HEK293 (cell line): Measurements from ENCODE around the gene FAM241A.

Experiments used
- CTCF ChIA-PET: fragments of 350-600 bp; formaldehyde crosslinking; extraction: SDS; loops from one replicate; lab custom pipeline; 2021; ENCODE audit warnings: antibody characterized with exemption; lab: Yijun Ruan, JAX
- POLR2A ChIA-PET: fragments of 300-600 bp; formaldehyde crosslinking; extraction: SDS; loops from one replicate; lab custom pipeline; 2020; ENCODE audit warnings: antibody characterized with exemption, inconsistent platforms; lab: Yijun Ruan, JAX
- H3K27ac ChIP-seq: fragments of 200-500 bp; sonication (Bioruptor generic); 2 replicates; pipeline ENCODE4 v1.5.1; 2014; ENCODE audit warnings: low read depth, low read length, control low read depth, inconsistent platforms; ENCODE audit errors: extremely low read depth
- H3K36me3 ChIP-seq, 2 experiments: fragments of 200-500 bp in 1 of 2; sonication (Bioruptor generic) in 1 of 2; 1 replicate in 1 of 2; 2 replicates in 1 of 2; pipeline ENCODE4 v1.5.1; 2014 to 2017; ENCODE audit warnings: inconsistent platforms in 2 of 2, low read length in 2 of 2; ENCODE audit not compliant: control insufficient read depth in 2 of 2, insufficient read depth in 1 of 2
- H3K4me1 ChIP-seq: fragments of 200-500 bp; sonication (Bioruptor generic); 2 replicates; pipeline ENCODE4 v1.5.1; 2014; ENCODE audit warnings: mild to moderate bottlenecking, low read length, inconsistent platforms; ENCODE audit not compliant: control insufficient read depth, insufficient read depth
- H3K4me3 ChIP-seq: 2 replicates; pipeline ENCODE4 v1.5.1; 2011; ENCODE audit warnings: low read depth, mild to moderate bottlenecking, control low read depth, low read length, moderate library complexity
- H3K9me3 ChIP-seq: fragments of 200-500 bp; sonication (Bioruptor generic); 2 replicates; pipeline ENCODE4 v1.5.1; 2014; ENCODE audit warnings: low read depth, low read length, inconsistent platforms; ENCODE audit not compliant: control insufficient read depth, insufficient read depth
- CTCF ChIP-seq: fragments of 450-650 bp; formaldehyde crosslinking; IDR thresholded peaks from 2 replicates; pipeline ENCODE4 v1.5.1; 2016; ENCODE audit warnings: missing biosample characterization, missing genetic modification characterization
- IKZF3 ChIP-seq: fragments of 450-650 bp; IDR thresholded peaks from 2 replicates; pipeline ENCODE4 v1.5.0; 2018; ENCODE audit warnings: missing biosample characterization, mild to moderate bottlenecking, missing genetic modification characterization, moderate library complexity
- KLF1 ChIP-seq: fragments of 450-650 bp; formaldehyde crosslinking; IDR thresholded peaks from 2 replicates; pipeline ENCODE4 v1.5.1; 2016; ENCODE audit warnings: missing biosample characterization, missing genetic modification characterization
- PRDM4 ChIP-seq: fragments of 450-650 bp; formaldehyde crosslinking; IDR thresholded peaks from 2 replicates; pipeline ENCODE4 v1.5.1; 2017; ENCODE audit warnings: missing biosample characterization, missing genetic modification characterization
- SP3 ChIP-seq: fragments of 450-650 bp; formaldehyde crosslinking; IDR thresholded peaks from 2 replicates; pipeline ENCODE4 v1.5.1; 2016; ENCODE audit warnings: missing biosample characterization, missing genetic modification characterization
- TSHZ1 ChIP-seq: fragments of 450-650 bp; formaldehyde crosslinking; IDR thresholded peaks from 2 replicates; pipeline ENCODE4 v1.5.1; 2016; ENCODE audit warnings: missing biosample characterization, missing genetic modification characterization, borderline replicate concordance
- ZBTB1 ChIP-seq: fragments of 450-650 bp; formaldehyde crosslinking; IDR thresholded peaks from 2 replicates; pipeline ENCODE4 v1.5.1; 2016; ENCODE audit warnings: missing biosample characterization, missing genetic modification characterization
- ZBTB21 ChIP-seq: fragments of 450-650 bp; formaldehyde crosslinking; IDR thresholded peaks from 2 replicates; pipeline ENCODE4 v1.5.1; 2017; ENCODE audit warnings: missing biosample characterization, missing genetic modification characterization
- ZFP3 ChIP-seq: fragments of 450-650 bp; formaldehyde crosslinking; IDR thresholded peaks from 2 replicates; pipeline ENCODE4 v1.5.1; 2016; ENCODE audit warnings: low read depth, missing biosample characterization, missing genetic modification characterization
- ZNF214 ChIP-seq: fragments of 450-650 bp; formaldehyde crosslinking; IDR thresholded peaks from 2 replicates; pipeline ENCODE4 v1.5.1; 2017; ENCODE audit warnings: missing biosample characterization, mild to moderate bottlenecking, missing genetic modification characterization, borderline replicate concordance
- ZNF239 ChIP-seq: fragments of 450-650 bp; formaldehyde crosslinking; IDR thresholded peaks from 2 replicates; pipeline ENCODE4 v1.5.1; 2016; ENCODE audit warnings: missing biosample characterization, missing genetic modification characterization
- ZNF26 ChIP-seq: fragments of 450-650 bp; formaldehyde crosslinking; IDR thresholded peaks from 2 replicates; pipeline ENCODE4 v1.5.1; 2016; ENCODE audit warnings: missing biosample characterization, missing genetic modification characterization
- ZNF280D ChIP-seq: fragments of 450-650 bp; formaldehyde crosslinking; IDR thresholded peaks from 2 replicates; pipeline ENCODE4 v1.5.1; 2016; ENCODE audit warnings: missing biosample characterization, missing genetic modification characterization
- ZNF341 ChIP-seq: fragments of 450-650 bp; formaldehyde crosslinking; IDR thresholded peaks from 2 replicates; pipeline ENCODE4; 2016; ENCODE audit warnings: low read depth, missing biosample characterization, missing genetic modification characterization
- ZNF571 ChIP-seq: fragments of 450-650 bp; formaldehyde crosslinking; IDR thresholded peaks from 2 replicates; pipeline ENCODE4 v1.5.0; 2017; ENCODE audit warnings: missing biosample characterization, missing genetic modification characterization
- ZNF629 ChIP-seq: fragments of 450-650 bp; formaldehyde crosslinking; IDR thresholded peaks from 2 replicates; pipeline ENCODE4 v1.5.1; 2017; ENCODE audit warnings: missing biosample characterization, missing genetic modification characterization
- ZNF654 ChIP-seq: fragments of 450-650 bp; formaldehyde crosslinking; IDR thresholded peaks from 2 replicates; pipeline ENCODE4 v1.5.1; 2016; ENCODE audit warnings: low read depth, missing biosample characterization, missing genetic modification characterization
- ZNF76 ChIP-seq: fragments of 450-650 bp; formaldehyde crosslinking; IDR thresholded peaks from 2 replicates; pipeline ENCODE4; 2016; ENCODE audit warnings: low read depth, missing biosample characterization, missing genetic modification characterization, borderline replicate concordance
- ZSCAN5A ChIP-seq: fragments of 450-650 bp; formaldehyde crosslinking; IDR thresholded peaks from 2 replicates; pipeline ENCODE4 v1.5.1; 2016; ENCODE audit warnings: missing biosample characterization, missing genetic modification characterization
- TF ChIP-seq, protein P1 (sequence below): fragments of 450-650 bp; formaldehyde crosslinking; IDR thresholded peaks from 2 replicates; pipeline ENCODE4 v1.5.1; 2016; ENCODE audit warnings: missing biosample characterization, missing genetic modification characterization

Gene FAM241A

DNA sequence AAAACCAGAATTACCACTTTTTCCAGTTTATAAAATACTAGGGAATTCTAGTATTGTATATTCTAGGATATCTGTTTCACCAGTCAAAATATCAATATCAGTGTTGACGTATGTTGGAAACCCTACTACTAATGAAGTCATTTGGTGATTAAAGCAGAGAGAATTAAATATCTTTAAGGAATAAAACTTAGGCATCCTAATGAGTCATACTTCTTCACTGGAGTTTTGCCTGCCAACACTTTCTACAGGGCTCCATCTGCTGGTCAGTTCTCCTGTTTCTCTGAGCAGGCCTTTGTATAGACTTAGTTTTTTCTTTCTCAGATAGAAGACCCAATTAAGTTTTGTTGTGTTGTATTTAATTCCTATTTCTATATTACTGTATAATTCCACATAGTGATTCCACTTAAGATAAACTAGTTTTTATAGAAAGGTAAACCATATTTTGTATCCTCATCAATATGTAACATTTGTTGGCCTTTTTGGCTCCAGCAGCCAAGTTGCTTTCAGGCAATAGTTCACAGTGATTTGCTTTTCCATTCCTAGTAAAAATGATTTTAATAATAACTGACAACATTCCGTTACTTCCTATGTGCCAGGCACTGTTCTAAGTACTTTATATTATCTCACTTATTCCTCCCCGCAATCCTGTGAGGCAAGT is 89.8 kb downstream of the FAM241A start:
- ChIA-PET CTCF (interaction anchor here (0.8 to 8.1 kb wide), 9 partner anchors 8 to 159 kb away, joined by 3 to 67 read pairs (median 8); no protein-coding TSS in a partner anchor), POLR2A (no interaction called here)
- Histone ChIP-seq H3K27ac (no peak overlapping the region), H3K4me3 (no peak overlapping the region), H3K36me3 (no peaks in the 10 kb centered on the region), H3K4me1 (no peaks in the 10 kb centered on the region), H3K9me3 (no peaks in the 10 kb centered on the region)
- TF ChIP-seq ZFP3 (tag by site-specific recombination) (no peak), ZNF214 (tag by site-specific recombination) (no peak), ZNF239 (no peak), ZNF280D (no peak), ZNF26 (tag by site-specific recombination) (no peak), ZBTB21 (tag by site-specific recombination) (no peak), ZNF629 (tag by site-specific recombination) (peak; percentile 71), ZSCAN5A (tag by site-specific recombination) (no peak), TSHZ1 (tag by site-specific recombination) (no peak), ZBTB1 (no peak), ZNF571 (tag by site-specific recombination) (no peak), KLF1 (tag by site-specific recombination) (no peak), ZNF341 (tag by site-specific recombination) (no peak), ZNF76 (tag by site-specific recombination) (no peak), ZNF654 (peak; percentile 69), IKZF3 (tag by site-specific recombination) (peak; percentile 69), SP3 (tag by site-specific recombination) (no peak), PRDM4 (no peak), CTCF (tag by site-specific recombination) (0 out of 2 replicates have a peak, but pooled peaks have one; percentile 12)
- TF ChIP-seq, protein P1, sequence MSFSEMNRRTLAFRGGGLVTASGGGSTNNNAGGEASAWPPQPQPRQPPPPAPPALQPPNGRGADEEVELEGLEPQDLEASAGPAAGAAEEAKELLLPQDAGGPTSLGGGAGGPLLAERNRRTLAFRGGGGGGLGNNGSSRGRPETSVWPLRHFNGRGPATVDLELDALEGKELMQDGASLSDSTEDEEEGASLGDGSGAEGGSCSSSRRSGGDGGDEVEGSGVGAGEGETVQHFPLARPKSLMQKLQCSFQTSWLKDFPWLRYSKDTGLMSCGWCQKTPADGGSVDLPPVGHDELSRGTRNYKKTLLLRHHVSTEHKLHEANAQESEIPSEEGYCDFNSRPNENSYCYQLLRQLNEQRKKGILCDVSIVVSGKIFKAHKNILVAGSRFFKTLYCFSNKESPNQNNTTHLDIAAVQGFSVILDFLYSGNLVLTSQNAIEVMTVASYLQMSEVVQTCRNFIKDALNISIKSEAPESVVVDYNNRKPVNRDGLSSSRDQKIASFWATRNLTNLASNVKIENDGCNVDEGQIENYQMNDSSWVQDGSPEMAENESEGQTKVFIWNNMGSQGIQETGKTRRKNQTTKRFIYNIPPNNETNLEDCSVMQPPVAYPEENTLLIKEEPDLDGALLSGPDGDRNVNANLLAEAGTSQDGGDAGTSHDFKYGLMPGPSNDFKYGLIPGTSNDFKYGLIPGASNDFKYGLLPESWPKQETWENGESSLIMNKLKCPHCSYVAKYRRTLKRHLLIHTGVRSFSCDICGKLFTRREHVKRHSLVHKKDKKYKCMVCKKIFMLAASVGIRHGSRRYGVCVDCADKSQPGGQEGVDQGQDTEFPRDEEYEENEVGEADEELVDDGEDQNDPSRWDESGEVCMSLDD = no peak
